Erythroblast (primary cell): ENCODE data around the gene RAC2.

Experiments used
- GATA1 ChIP-seq: IDR thresholded peaks from 2 replicates; pipeline ENCODE4 v1.6.1; 2011; ENCODE audit warnings: low read depth, mild to moderate bottlenecking, control low read depth, low read length, moderate library complexity
- POLR2A ChIP-seq: IDR thresholded peaks from 2 replicates; pipeline ENCODE4 v1.6.1; 2011; ENCODE audit warnings: mild to moderate bottlenecking, low read length

DNA sequence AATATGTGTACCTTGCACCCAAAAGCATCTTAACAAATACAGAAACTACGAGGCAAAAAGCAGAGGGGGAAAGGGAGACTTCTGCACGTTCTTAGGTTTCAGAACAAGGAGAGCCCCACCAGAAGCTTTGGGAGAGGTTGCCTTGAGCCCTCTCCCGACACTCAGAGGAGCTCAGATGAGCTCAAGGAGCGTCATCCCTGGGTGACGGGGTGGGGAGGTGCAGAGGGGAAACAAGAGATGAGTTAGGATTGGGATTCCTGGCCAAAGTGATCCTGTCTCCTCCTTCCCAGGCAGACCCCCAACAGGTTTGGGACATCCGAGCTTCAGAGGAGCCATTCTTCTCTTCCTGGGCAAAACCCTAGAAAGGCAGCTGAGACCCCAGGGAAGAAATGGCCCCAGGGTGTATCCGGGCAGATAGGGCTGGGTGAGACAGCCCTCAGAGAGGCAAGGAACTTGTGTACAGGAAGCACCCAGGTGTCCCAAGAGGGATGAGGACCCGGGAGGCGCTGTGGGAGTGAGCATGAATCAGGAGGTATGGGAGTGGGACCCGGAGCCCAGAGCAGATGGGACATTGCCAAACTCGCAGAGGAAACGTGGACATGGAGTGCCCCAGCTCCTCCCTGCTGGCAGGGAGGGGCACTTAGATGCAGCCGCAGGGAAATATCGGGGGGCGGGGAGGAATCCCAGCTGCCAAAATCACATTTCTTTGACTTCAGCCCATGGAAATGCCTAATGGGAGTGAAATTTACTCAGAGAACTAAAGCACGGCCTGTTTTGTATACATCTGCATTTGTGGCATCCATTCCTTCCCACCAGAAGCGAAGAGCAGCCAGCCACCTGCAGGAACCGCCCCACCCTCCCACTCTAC lies 68.4 kb downstream of the RAC2 start:
- TF ChIP-seq POLR2A (no peak), GATA1 (no peak)
